HG03045 (cell line): ENCODE data around the gene MRPS14.
"Not testable (repeated sequence)": the region's sequence is repeated elsewhere in the genome, so short reads cannot be mapped to it uniquely, and the experiment has no call there.

Source experiments
- ATAC-seq: cut with Tn5 transposase; IDR thresholded peaks from one replicate; pipeline ENCODE4 v1.9.1; 2021; ENCODE audit warnings: mild to moderate bottlenecking, moderate library complexity; ENCODE audit not compliant: unreplicated experiment

Gene MRPS14

DNA sequence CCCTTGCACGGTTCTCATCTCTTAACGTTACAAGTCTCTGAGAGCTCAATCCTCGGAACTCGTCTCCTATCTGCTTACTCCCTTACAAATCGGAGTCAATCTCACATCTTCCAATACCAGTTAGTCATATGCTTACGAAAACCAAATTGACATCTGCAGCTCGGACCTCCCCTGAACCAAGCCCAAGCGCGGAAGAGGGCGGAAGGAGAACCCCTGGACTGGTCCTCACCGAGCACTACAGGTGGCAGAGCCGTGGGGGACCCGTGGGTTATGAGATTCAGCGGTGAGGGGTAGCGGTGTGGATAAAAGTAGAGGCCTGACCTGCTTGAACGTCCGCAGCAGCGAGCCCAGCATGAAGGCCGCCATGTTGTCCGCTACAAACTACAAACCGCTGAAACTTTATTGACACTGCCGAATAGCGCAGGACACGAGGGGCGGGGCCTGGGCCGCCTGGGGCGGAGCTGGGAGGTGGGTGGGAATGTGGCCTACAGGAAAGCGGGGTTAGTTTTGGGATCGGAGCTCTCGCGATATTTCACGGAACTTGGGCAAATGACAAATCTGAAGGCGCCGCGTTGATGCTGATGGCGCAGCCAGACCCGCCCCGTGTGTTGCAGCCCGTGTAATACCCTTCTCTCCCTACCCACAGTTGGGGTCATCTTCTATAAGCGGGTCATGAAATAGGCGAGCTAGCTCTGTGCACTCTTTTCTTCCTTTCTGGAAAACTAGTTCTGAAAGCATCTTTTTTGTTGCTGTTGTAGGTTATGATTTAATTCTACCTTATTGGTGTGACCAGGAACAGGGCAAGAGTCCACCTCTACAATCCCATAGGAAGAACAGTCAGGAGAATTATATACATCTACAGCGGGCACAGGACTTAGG, at the start of gene MRPS14:
MRPS14 (minus strand) TSS at position 383 of the 879 bp plus-strand sequence; CDS start at position 366, 17 bp downstream.
- peak; percentile 88 for ATAC-seq

DNA sequence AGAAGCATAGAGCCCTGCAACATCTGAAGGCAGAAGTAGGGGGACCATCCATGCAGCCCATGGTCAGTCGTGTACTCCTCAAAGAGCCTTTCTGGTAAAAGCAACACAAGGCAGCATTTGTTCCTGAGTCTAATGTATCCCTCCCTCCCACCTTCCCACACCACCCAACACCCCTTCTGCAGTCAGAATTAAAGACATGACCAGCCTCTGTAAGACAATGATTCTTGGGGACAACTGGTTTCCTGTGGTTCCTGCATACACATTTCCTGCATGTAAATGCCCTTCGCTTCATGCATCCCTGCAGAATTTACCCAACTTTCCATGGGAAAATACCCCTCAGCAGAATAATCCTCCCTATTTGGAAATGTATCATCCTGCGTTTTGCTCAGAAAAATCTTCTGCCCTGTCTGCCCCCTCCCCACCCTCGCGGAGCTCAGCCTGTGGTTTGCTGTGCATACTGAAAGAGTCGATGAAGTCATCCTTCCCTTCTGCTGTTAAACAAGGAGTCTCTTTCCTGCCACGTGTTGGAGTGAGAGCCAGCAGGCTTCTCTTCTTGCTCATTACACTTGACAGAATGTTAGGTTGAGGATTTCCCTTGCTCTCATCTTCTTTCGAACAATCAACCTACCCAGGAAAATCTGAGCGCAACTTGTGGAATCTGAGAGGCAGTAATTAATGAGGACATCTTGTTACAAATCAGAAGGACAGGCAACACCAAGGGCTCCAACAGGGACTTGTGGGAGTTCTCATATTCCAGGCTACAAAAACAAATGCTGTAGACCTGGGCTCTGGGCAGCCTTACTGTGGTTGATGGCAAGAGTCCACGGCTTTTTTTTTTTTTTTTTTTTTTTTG, 49.1 kb upstream of the MRPS14 start:
- no peak for ATAC-seq

DNA sequence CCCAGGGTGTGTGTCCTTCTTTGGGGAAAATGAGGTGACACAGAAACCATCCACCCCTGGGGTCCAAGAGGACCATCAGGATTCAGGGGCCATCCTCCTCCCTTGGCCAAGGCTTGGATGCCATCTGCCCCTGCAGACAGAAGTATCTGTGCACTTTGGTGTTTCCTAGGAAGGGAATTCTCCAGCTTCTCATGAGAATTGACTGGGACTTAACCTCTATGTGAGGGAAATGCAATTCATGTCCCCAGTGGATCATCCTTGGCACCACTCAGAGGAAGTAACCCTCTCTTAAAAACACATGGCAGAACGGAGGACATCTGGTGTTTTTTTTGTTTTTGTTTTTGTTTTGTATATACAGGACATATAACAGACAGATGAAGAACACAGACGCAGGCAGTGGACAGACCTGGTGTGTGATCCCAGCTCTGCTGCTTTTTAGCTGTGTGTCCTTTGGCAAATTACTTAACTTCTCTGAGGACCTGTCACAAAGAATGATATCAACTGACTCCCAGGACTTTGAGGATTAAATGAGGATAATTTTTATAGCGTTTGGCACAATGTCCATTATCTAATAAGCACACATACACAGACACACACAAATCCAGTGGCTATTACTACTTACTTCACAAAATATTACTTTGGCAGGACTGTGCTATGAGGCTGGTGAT, 48.2 kb upstream of the MRPS14 start:
- no peak for ATAC-seq

DNA sequence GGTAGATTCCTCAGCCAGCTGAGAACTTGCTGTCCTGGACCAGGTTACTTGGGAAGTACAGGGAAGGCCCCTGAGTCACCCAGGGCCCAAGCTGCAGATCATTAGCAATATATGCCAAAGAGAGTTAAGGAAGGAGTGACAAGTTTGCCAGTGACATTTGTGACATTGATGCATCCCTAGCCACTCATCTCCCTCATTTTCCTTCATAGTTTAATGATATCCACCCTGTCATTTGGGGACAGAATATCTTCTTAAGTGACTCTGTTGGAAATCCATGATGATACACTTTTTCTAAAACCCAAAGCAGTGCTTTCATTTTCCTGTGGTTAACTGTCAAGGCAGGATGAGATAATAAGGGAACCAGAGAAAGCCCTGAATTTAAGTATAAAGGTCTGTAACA, 47.6 kb upstream of the MRPS14 start:
- ATAC-seq: no peak

DNA sequence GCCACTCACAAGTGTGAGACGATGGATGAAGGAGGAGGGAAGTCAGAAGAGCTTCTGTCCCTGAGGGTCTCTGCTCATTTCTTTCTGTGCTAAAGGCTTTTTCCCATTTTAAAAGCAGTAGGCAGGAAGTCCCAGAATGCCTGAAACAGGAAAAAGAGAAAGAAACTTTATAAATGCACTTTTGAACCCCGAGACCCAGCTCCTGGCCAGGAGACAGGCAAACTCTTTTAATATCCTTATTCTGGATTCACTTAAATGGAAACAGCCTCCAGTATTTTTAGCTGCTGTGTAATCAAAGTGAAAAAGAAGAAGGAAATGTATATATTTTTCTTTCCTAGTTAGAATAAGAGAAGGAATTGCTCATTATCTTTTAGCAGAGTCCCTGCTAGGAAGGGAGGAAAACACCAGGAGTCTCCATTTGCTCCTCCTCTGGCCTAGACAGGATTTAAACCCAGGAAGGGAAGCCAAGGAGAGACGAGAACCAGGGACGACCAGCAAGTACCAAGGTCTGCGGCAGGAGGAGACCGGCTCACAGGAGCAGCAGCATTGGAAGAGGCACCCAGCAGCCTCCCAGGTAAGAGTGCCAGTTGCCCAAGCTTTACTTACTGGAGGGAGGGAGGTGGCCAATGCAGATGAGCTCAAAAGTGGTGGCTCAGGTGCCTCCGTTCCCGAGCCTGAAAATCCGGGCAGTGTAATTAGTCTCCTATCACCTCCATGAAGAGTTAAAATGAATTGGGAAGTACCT, 44.3 kb upstream of the MRPS14 start, which contains the start of gene TNN:
TNN (plus strand) TSS at position 472 of the 745 bp plus-strand sequence. CDS start 9,586 bp downstream, outside the sequence.
- ATAC-seq: no peak

DNA sequence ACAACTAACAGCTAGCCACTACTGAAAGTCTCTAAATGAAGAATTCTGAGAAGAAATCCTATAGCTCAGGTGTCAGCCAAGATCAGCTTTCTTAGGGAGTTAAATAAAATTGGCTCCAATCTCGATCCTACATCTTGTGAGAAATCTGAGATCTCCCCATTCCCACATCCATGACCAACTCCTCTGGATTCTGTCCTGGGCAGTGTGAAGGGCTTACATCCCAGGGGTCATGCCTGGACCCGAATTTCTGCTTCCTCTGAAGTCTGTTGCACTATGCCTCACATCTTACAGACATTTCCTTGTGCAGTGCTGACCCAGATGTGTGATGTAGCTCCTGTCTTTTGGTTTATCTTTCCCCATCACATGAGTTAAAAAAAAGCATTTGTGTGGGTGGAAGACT, 39.6 kb upstream of the MRPS14 start:
- no peak for ATAC-seq

DNA sequence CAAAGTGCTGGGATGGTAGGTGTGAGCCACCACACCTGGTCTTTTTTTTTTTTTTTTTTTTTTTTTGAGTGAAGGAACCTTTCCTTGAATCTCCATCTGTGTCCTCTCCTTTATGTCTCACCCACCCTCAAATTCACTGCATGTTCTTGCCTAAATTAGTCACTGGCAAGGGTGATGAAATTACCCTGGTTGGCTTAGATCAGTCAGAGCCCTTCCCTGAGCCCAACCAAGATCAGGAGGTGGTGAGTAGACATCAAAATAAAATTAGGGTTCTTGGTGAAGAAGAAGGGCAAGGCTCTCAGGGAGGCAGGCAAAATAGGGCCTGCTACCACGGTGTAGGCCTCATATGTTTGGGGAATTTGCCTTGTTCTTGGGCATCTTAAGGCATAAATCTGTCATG, 39.1 kb upstream of the MRPS14 start:
- no peak for ATAC-seq

DNA sequence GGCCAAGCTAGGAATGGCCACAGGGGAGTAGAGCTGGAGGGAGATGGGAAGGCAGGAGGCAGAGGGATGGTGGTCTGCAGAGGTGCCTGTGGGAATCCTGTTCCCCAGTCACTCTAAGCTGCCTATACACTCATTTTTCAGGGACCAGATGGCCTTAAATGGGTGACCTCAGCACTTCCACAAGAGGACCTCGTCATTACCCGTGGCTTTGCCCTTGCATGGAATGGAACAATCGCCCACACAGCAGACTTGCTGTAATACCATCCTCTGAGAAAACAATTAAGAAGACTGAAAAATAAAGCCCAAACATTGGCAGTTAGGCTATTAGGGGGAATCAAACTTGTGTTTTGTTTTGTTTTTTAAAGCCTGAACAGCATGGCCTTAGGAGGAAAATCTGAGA, 31.5 kb upstream of the MRPS14 start:
- no peak for ATAC-seq

DNA sequence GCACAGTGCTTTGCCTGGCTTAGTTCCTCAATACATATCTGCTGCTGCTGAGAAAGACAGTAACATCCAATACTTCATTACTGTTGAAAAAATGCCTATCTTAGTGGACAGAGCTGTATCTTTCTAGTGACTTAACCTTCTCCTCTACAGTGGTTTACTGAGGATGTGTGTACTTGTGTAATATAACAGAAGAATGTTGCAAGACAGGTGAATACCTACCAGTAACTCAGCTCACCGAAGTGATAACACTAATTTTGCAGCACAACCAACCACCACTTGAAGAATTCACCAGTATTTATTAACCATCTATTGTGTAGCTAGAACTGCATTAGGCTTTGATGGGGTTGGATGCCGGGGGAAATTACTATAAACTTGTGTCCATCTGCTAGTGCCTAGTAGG, 27.8 kb upstream of the MRPS14 start:
- ATAC-seq: no peak

DNA sequence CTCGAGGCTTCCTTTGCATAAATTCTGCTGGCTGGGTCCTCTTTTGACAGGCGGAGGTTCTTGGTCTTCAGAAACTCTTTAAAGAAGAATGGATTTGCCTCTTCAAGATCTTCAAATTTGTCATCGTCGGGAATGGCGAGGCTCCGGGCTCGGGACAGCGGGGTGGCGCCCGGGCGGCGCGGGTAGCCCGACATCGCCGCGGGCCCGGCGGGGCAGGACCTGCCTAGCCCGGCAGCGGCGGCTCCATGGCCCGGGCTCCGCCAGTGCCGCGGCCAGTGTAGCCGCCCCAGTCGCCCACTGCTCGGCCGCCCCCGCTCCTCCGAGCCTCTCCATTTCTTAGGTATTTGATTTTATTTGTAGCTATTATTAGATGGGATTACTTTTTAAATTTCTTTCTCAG, 22.3 kb upstream of the MRPS14 start:
- no peak for ATAC-seq

DNA sequence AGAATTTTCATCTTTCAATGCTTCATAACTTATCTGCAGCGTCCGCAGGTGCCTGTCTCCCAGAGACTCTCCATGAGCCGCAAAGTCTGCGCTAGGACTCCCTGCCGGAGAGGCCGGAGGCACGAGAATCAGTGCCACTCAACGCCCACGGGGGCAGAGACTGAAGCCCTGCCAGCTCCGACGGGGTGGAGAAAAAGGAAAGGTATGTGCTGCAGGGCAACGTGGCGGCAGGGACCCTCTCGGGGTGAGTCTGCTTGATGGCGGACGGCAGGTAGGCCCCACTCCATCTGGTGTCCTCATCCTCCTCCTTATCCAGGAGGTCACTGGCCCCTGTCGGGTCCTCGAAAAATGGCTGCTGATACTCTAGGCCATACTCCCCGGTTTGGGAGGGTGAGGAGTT, 21.9 kb upstream of the MRPS14 start:
- ATAC-seq: no peak

DNA sequence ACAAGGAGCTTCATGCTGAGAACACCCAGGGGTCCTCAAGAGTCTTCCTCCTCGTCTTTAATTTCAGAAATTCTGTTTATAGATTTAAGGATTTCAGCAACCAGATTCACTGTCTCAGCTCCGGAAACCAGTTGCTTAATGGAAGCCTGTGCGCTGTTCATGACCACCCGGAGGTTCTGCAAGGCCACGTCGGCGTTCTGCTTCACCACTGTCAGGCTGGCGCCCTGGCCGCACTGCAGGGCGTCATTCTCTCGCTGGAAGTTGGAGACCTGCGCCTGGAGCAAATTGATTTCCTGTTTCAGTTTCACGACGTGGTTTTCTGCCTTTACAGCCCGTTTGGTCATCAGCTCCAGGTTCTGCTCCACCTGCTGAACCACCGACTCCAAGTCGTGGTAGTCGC, 21.4 kb upstream of the MRPS14 start:
- ATAC-seq: not testable (repeated sequence)

DNA sequence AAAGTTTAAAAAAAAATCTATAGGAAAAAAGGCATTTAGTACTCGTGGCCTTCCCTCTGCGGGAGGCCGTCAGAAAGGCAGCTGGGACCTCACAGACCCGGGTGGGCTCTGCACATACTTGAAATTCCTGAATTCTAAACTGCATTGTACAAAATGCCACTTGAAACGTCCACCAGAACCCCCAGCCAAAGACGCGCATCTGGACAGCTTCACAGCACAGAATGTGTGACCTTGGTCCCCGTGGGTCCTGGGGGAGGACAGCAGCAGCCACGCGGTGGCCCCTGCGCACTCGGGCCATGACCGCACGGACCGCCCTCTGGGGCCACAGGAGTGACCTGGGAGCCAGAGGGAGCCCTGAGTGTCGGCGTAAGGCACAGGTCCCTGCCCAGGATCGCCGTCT, 20.6 kb upstream of the MRPS14 start:
- no peak for ATAC-seq

DNA sequence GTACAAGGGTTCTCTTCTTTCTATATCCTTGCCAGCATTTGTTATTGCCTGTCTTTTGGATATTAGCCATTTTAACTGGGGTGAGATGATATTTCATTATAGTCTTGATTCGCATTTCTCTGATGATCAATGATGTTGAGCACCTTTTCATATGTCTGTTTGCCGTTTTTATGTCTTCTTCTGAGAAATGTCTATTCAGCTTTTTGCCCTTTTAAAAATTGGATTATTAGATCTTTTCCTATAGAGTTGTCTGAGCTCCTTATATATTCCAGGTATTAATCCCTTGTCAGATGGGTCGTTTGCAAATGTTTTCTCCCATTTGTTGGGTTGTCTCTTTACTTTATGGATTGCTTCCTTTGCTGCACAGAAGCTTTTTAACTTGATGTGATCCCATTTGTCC, 19.4 kb upstream of the MRPS14 start:
- no peak for ATAC-seq

DNA sequence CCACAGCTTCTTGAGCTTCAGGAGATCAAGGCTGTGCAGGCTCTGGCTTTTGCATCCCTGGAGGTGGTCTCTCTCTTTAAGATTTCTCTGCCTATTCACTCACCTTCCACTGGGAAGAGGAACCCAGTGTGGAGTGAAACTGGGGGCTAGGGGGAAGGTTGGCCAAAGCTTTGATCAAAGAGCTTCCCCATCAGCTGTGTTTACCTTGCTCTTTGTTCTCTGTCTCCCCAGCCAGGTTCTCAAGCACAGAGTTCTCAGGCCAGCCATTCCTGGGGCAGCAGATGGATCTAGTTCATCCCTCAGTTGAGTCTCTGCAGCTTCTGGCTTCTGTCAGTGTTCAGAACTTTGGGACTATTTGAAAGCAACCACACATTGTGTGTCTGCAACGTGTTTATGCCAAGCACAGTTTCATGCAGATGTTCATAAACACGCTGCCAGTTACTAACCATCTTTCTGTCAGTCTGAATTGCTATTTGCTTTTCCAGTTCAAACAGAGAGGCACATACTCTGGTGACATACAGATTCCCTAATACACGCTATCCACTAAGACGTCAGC, 17.2 kb upstream of the MRPS14 start:
- ATAC-seq: no peak

DNA sequence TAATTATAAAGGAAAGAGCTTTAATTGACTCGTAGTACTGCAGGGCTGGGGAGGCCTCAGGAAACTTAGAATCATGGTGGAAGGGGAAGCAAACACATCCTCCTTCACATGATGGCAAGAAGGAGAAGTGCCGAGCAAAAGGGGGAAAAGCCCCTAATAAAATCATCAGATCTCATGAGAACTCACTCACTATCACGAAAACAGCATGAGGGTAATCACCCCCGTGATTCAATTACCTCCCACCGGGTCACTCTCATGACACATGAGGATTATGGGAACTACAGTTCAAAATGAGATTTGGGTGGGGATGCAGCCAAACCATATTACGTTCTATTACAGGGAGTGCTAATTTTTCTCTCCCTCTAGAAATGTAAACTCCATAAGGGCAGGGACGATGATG, 14.2 kb upstream of the MRPS14 start:
- ATAC-seq: no peak

DNA sequence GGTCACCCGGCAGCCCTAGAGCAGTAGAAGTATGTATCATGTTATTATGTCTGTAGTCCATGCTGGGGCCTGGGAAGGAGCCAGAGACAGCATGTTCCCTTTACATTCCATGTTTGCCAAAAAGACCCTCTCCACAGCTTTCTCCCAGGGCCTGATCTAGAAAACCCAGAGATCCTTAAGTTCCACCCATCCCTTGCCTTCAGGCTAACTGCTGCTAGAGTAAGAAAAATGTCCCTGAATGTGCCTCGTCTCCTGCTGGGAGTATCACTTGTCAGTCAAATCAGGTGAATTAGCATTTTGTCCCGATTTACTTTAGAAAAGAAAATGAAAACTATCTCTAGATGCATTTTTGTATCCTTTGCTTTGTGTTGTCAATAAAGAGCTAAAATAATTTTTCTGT, 13.3 kb upstream of the MRPS14 start:
- no peak for ATAC-seq

DNA sequence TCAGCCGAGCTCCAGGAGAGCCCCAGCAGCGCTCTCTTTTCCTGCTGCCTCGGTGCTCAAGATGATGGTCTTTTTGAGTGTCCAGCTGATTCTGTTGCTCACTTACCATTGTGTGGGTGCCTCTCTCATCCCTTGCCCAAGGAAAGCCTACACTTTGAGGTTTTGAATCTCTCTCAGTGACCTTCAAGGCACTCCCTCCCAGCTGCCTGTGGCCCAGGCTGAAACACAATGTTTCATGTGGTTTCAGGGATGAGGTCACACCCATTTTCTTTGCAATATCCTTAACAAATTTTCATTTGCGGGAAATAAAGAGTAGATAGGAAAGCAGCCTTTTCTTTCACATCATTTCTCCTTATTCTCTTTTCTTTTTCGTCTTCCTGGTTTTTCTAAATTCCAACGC, 12.6 kb upstream of the MRPS14 start:
- no peak for ATAC-seq

DNA sequence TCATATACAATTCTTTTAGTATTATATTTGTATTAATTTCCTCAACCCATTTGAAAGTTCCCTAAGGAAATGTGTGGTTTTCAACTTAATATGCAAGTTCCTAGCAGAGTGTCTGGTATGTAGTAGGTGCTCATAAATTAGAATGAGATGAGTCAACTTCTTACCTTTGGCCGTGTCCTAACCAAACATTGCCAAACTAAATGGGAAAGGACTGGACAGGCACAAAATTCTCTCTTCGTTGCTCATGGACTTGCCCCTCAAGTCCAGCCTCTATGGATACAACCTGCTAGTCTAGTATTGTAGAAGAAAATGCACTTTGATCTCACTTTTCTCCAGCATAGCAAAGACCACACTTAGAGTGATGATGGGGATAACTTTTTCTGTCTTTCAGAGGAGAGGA, 11.6 kb upstream of the MRPS14 start:
- ATAC-seq: no peak

DNA sequence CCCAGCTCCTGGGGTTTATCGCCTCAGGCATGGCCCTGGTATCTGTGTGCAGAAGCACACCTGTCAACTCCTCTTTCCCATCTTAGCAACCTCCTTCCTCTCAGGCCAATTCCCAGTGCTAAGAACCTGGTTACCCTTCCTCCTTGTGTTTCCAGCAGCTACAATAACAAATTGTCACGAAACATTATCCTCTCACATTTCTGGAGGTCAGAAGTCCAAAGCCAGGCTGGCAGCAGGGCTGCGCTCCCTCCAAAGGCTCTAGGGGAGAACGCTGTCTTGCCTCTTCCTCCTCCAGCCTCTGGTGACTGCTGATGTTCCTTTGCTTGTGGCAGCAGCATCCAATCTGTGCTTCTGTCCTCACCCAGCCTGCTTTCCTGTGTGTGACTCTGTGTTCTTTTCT, 10.7 kb upstream of the MRPS14 start:
- no peak for ATAC-seq
